ENCODE data around the gene TXNDC11. TPM values are rescaled to one million over a fixed set of nuclear protein-coding genes. Genes with fewer than 3 reads are reported as not detected.

The TXNDC11 gene
- total RNA-seq, 6 donors from 2014 or later = 81.2 to 148 (median 117) TPM

GRCh38 chr16:11684231-11685025 is 58.2 kb downstream of the TXNDC11 start:
- Histone ChIP-seq H3K27ac (no peak overlapping the region), H3K9me3 (no peaks in the 10 kb centered on the region), H3K36me3 (peaks cover 15 to 88% (median 56%) of the 10 kb centered on the region in 4 donors), H3K4me3 (no peak overlapping the region), H3K4me1 (peaks cover 18 to 30% (median 24%) of the 10 kb centered on the region in 4 donors), H3K27me3 (no peaks in the 10 kb centered on the region)
- DNase-seq (no peak), ATAC-seq (ENCODE audit: low FRiP score in 2 of 2) (no peak)
- 96 to 97% methylated on average over 9 to 12 of the region's 12 CpGs for WGBS, 2 donors
- TF ChIP-seq EP300 (IDR thresholded peaks at IDR 0.05) (no peak), POLR2AphosphoS5 (IDR thresholded peaks at IDR 0.05) (no peak), CTCF (IDR thresholded peaks at IDR 0.05) (no peak), POLR2A (IDR thresholded peaks at IDR 0.05) (no peak)

GRCh38 chr16:11683145-11683544 is 59.5 kb downstream of the TXNDC11 start:
- Histone ChIP-seq H3K36me3 (peaks cover 15 to 97% (median 67%) of the 10 kb centered on the region in 4 donors), H3K27ac (no peak overlapping the region), H3K9me3 (no peaks in the 10 kb centered on the region), H3K4me1 (peaks cover 22 to 32% (median 26%) of the 10 kb centered on the region in 4 donors), H3K4me3 (no peak overlapping the region), H3K27me3 (no peaks in the 10 kb centered on the region)
- TF ChIP-seq POLR2A (IDR thresholded peaks at IDR 0.05) (no peak), EP300 (IDR thresholded peaks at IDR 0.05) (no peak), POLR2AphosphoS5 (IDR thresholded peaks at IDR 0.05) (no peak), CTCF (IDR thresholded peaks at IDR 0.05) (no peak)
- no peak for ATAC-seq (ENCODE audit: low FRiP score in 2 of 2)
- WGBS, 2 donors = 91 to 98% methylated on average over 9 to 11 of the region's 11 CpGs
- DNase-seq = no peak

- 69 to 71% methylated on average over 5 of the region's 5 CpGs for WGBS, 2 donors
- no peaks in the 10 kb centered on the region for H3K9me3 ChIP-seq
- no peak for TF ChIP-seq CTCF (IDR thresholded peaks at IDR 0.05)
- TF ChIP-seq POLR2A (IDR thresholded peaks at IDR 0.05) = no peak
- no peak for TF ChIP-seq POLR2AphosphoS5 (IDR thresholded peaks at IDR 0.05)
- no peak for TF ChIP-seq EP300 (IDR thresholded peaks at IDR 0.05)
- ATAC-seq (ENCODE audit: low FRiP score in 2 of 2) (no peak), DNase-seq (no peak)
- no peaks in the 10 kb centered on the region for H3K27me3 ChIP-seq
- H3K27ac ChIP-seq = no peak overlapping the region
- peaks cover 22 to 36% (median 31%) of the 10 kb centered on the region in 4 donors for H3K4me1 ChIP-seq
- no peak overlapping the region for H3K4me3 ChIP-seq
- H3K36me3 ChIP-seq = peaks cover 12 to 96% (median 68%) of the 10 kb centered on the region in 4 donors
These were observed 60.0 kb downstream of the TXNDC11 start for GRCh38 chr16:11682655-11683096.

GRCh38 chr16:11681976-11682654 is 60.5 kb downstream of the TXNDC11 start:
- no peaks in the 10 kb centered on the region for H3K9me3 ChIP-seq
- TF ChIP-seq CTCF (IDR thresholded peaks at IDR 0.05) (no peak), POLR2A (IDR thresholded peaks at IDR 0.05) (no peak), POLR2AphosphoS5 (IDR thresholded peaks at IDR 0.05) (no peak), EP300 (IDR thresholded peaks at IDR 0.05) (no peak)
- H3K4me3 ChIP-seq = no peak overlapping the region
- H3K27me3 ChIP-seq = no peaks in the 10 kb centered on the region
- WGBS, 2 donors = 77 to 87% methylated on average over 12 of the region's 12 CpGs
- peaks cover 22 to 36% (median 32%) of the 10 kb centered on the region in 4 donors for H3K4me1 ChIP-seq
- ATAC-seq (ENCODE audit: low FRiP score in 2 of 2) (no peak), DNase-seq (no peak)
- H3K27ac ChIP-seq = peak overlapping the region in 2 of 4 donors; percentile 61 to 71
- H3K36me3 ChIP-seq = peaks cover 7 to 96% (median 68%) of the 10 kb centered on the region in 4 donors

All from upper lobe of left lung (tissue), 6 donors.